GM18505 (cell line): ENCODE data around the gene ERH.

Experiments used
- ATAC-seq: cut with Tn5 transposase; IDR thresholded peaks from one replicate; pipeline ENCODE4 v1.9.1; 2021; ENCODE audit not compliant: unreplicated experiment
- POLR2A ChIP-seq: IDR thresholded peaks from 4 replicates; pipeline ENCODE4 v1.6.1; 2011; ENCODE audit warnings: borderline replicate concordance; ENCODE audit not compliant: insufficient read depth, insufficient read length; ENCODE audit errors: extremely low read depth

Gene ERH

GRCh38 chr14:69358233-69358963 lies 39.7 kb downstream of the ERH start:
- no peak for ATAC-seq
- no peak for TF ChIP-seq POLR2A

GRCh38 chr14:69357544-69358200 lies 40.4 kb downstream of the ERH start:
- ATAC-seq = no peak
- no peak for TF ChIP-seq POLR2A

GRCh38 chr14:69356903-69357543 lies 41.1 kb downstream of the ERH start:
- TF ChIP-seq POLR2A = no peak
- no peak for ATAC-seq

DNA sequence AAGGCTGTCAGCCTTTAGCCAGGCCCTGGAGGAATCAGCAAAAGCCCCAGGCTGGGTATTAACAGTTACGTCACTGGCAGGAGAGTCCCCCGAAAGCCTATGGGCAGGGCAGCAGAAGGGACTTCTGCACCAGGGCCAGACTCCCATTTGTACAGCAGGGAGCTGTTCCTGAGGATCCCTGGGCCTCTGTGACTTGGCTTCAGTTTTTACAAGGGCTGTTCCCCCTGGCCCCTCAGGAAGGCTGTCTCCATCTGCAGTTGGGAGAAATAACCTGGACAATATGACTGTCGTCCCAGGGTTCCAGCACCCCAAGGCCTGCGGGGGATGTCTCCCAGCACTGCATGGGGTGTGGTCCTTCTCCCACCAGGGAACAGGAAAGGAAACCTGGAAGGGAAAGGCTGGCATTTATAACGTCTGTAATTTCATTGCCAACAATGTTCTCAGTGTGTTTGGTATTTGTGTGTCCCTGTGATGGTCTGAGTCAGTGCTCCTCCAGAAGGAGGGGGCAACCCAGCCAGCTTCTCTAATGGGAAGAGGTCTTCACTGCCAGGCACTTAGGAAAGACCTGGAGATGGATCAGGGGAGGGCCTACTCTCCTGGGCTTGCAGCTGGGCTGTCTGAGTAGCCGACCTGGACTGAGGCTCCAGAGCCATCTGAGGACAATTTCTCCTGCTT lies 42.4 kb downstream of the ERH start:
- TF ChIP-seq POLR2A = no peak
- ATAC-seq = no peak

- peak; percentile 21 for TF ChIP-seq POLR2A
- no peak for ATAC-seq
Observed at GRCh38 chr14:69355154-69355597, 42.9 kb downstream of the ERH start.

- TF ChIP-seq POLR2A = peak; percentile 36
- ATAC-seq = peak; percentile 75
Observed at GRCh38 chr14:69354383-69355153, 43.5 kb downstream of the ERH start.

GRCh38 chr14:69353168-69353567 lies 44.9 kb downstream of the ERH start:
- ATAC-seq = no peak
- TF ChIP-seq POLR2A = no peak

DNA sequence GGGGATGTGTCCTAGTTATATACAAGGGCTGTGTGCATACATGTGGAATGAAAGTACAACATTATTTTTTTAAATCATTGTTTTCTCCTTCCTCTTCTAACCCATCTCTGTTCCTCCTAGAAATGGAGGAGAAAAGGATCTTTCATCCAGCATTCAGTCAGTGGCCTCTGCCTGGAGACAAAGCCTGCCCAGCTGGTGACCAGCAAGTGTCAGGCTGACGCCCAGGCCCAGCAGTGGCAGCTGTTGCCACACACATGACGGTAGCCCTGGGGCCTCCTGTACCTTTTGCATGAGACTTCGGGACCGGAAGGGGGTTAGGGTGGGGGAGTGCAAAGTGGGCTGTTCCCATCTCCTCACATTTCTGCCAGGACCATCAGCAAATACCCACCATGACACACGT lies 46.2 kb downstream of the ERH start:
- no peak for TF ChIP-seq POLR2A
- no peak for ATAC-seq

- no peak for TF ChIP-seq POLR2A
- ATAC-seq = no peak
Observed at GRCh38 chr14:69351385-69351784, 46.7 kb downstream of the ERH start.

DNA sequence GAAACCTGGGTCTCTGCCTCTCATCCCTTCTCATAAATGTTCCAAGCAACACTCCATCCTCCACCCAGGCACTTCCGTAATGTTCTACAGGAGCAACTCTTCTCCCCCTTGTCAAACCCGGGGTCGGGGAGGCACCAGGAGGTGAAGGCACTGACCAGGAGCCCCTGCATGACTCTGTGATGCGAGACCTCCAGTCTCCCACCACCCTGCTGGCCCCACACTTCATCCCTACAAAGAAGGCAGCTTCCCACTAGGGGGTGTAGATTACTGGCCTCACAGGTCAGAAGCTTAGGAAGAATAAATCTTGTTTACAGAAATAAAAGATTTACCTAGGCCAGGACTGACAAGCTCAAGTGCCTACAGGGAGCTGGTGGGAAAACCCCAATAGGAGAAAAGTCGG lies 47.2 kb downstream of the ERH start:
- ATAC-seq = no peak
- no peak for TF ChIP-seq POLR2A

- ATAC-seq = no peak
- no peak for TF ChIP-seq POLR2A
Observed at GRCh38 chr14:69349091-69349777, 48.9 kb downstream of the ERH start.

GRCh38 chr14:69346710-69347109 lies 51.4 kb downstream of the ERH start:
- no peak for ATAC-seq
- TF ChIP-seq POLR2A = no peak
